IMR-90 (cell line): ENCODE measurements around the gene HSD3B1. TPM values are rescaled to one million over a fixed set of nuclear protein-coding genes. Genes with fewer than 3 reads are reported as not detected.

Source experiments
- ATAC-seq: fragments of 200-7000 bp; cut with Tn5 transposase; 2 replicates; pipeline ENCODE4 v1.9.1; 2020; ENCODE audit warnings: low read depth, mild to moderate bottlenecking, moderate library complexity
- BruUV-seq: library from RNA; stranded (reverse); fragments of 400-500 nt; replicated peaks from 2 replicates; lab custom pipeline; 2021; lab: Mats Ljungman, UMichigan
- CTCF ChIA-PET: fragments of 300-600 bp; formaldehyde crosslinking; extraction: SDS; loops from one replicate; lab custom pipeline; 2021; ENCODE audit warnings: antibody characterized with exemption; lab: Yijun Ruan, JAX
- POLR2A ChIA-PET: fragments of 300-600 bp; sonication (Branson Sonifier 250); formaldehyde crosslinking; loops from one replicate; lab custom pipeline; 2022; ENCODE audit warnings: antibody characterized with exemption; ENCODE audit not compliant: unreplicated experiment; lab: Charles Lee
- DNase-seq: peaks from one replicate; pipeline ENCODE4 v3.0.0; 2013
- H2AFZ ChIP-seq: replicated peaks from 2 replicates; pipeline ENCODE3; 2013; ENCODE audit warnings: low read length, mild to moderate bottlenecking; ENCODE audit not compliant: poor library complexity
- H2AK5ac ChIP-seq: 2 replicates; pipeline ENCODE4 v1.6.1; 2013; ENCODE audit warnings: low read depth, low read length, inconsistent platforms
- H2AK9ac ChIP-seq: replicated peaks from 2 replicates; pipeline ENCODE3; 2013; ENCODE audit warnings: mild to moderate bottlenecking, low read depth, low read length, moderate library complexity; ENCODE audit not compliant: poor library complexity
- H2BK120ac ChIP-seq: 2 replicates; pipeline ENCODE4 v1.6.1; 2013; ENCODE audit warnings: low read depth, low read length, inconsistent platforms
- H2BK15ac ChIP-seq: 3 replicates; pipeline ENCODE4 v1.6.1; 2013; ENCODE audit warnings: low read depth, low read length, inconsistent platforms
- H2BK20ac ChIP-seq: 2 replicates; pipeline ENCODE4 v1.6.1; 2013; ENCODE audit warnings: low read depth, mild to moderate bottlenecking, inconsistent platforms, low read length, moderate library complexity
- H2BK5ac ChIP-seq: 2 replicates; pipeline ENCODE4 v1.6.1; 2013; ENCODE audit warnings: mild to moderate bottlenecking, low read depth, low read length, inconsistent platforms; ENCODE audit not compliant: poor library complexity, severe bottlenecking
- H3K14ac ChIP-seq: replicated peaks from 2 replicates; pipeline ENCODE4 v1.6.1; 2013; ENCODE audit warnings: low read depth, low read length, inconsistent platforms
- H3K18ac ChIP-seq: 2 replicates; pipeline ENCODE4 v1.6.1; 2013; ENCODE audit warnings: low read depth, low read length, control low read depth
- H3K23ac ChIP-seq: 2 replicates; pipeline ENCODE4 v1.6.1; 2013; ENCODE audit warnings: low read depth, low read length, inconsistent platforms
- H3K27ac ChIP-seq: 2 replicates; pipeline ENCODE4 v1.5.1; 2013; ENCODE audit warnings: mild to moderate bottlenecking, control low read depth, low read length; ENCODE audit not compliant: insufficient read depth
- H3K27me3 ChIP-seq: 2 replicates; pipeline ENCODE4 v1.6.1; 2013; ENCODE audit warnings: low read length; ENCODE audit not compliant: control insufficient read depth, insufficient read depth
- H3K36me3 ChIP-seq: 2 replicates; pipeline ENCODE4 v1.6.1; 2013; ENCODE audit warnings: low read length, mixed read lengths; ENCODE audit not compliant: control insufficient read depth, insufficient read depth
- H3K4ac ChIP-seq: 2 replicates; pipeline ENCODE4 v1.6.1; 2013; ENCODE audit warnings: low read depth, low read length, inconsistent platforms
- H3K4me1 ChIP-seq: 2 replicates; pipeline ENCODE4 v1.6.1; 2013; ENCODE audit warnings: low read length, mixed read lengths; ENCODE audit not compliant: control insufficient read depth, insufficient read depth
- H3K4me2 ChIP-seq: 2 replicates; pipeline ENCODE4 v1.6.1; 2013; ENCODE audit warnings: low read depth, mild to moderate bottlenecking, control low read depth, low read length, moderate library complexity
- H3K4me3 ChIP-seq: 2 replicates; pipeline ENCODE4 v1.5.1; 2013; ENCODE audit warnings: low read depth, mild to moderate bottlenecking, control low read depth, low read length, moderate library complexity; ENCODE audit not compliant: insufficient read depth
- H3K56ac ChIP-seq: 2 replicates; pipeline ENCODE4 v1.6.1; 2013; ENCODE audit warnings: low read length, inconsistent platforms; ENCODE audit not compliant: insufficient read depth; ENCODE audit errors: extremely low read depth
- H3K79me1 ChIP-seq, 2 experiments: 2 replicates each; pipeline ENCODE4 v1.6.1; 2013; ENCODE audit warnings: low read length in 2 of 2, inconsistent platforms in 1 of 2, low read depth in 1 of 2
- H3K9ac ChIP-seq: 2 replicates; pipeline ENCODE4 v1.6.1; 2013; ENCODE audit warnings: low read depth, low read length, control low read depth
- H3K9me1 ChIP-seq: 2 replicates; pipeline ENCODE4 v1.6.1; 2013; ENCODE audit warnings: low read length, inconsistent platforms; ENCODE audit not compliant: insufficient read depth
- H3K9me3 ChIP-seq: 2 replicates; pipeline ENCODE4 v1.6.1; 2013; ENCODE audit warnings: low read length; ENCODE audit not compliant: control insufficient read depth, insufficient read depth
- H4K20me1 ChIP-seq: 2 replicates; pipeline ENCODE4 v1.6.1; 2013; ENCODE audit warnings: low read length, inconsistent platforms; ENCODE audit not compliant: insufficient read depth
- H4K5ac ChIP-seq: 2 replicates; pipeline ENCODE4 v1.6.1; 2013; ENCODE audit warnings: mild to moderate bottlenecking, low read depth, low read length, control low read depth
- H4K8ac ChIP-seq, 2 experiments: 2 replicates each; pipeline ENCODE4 v1.6.1; 2013; ENCODE audit warnings: low read depth in 2 of 2, low read length in 2 of 2, control low read depth in 1 of 2, inconsistent platforms in 1 of 2
- H4K91ac ChIP-seq: 2 replicates; pipeline ENCODE4 v1.6.1; 2013; ENCODE audit warnings: low read depth, low read length, inconsistent platforms; ENCODE audit not compliant: insufficient read depth
- BHLHE40 ChIP-seq: fragments of 150-350 bp; IDR thresholded peaks from 2 replicates; pipeline ENCODE4 v1.6.1; 2016; ENCODE audit warnings: mild to moderate bottlenecking, low read depth, low read length
- FOS ChIP-seq: fragments of 150-350 bp; IDR thresholded peaks from 2 replicates; pipeline ENCODE4 v1.6.1; 2016; ENCODE audit warnings: low read depth, low read length
- MAFK ChIP-seq: IDR thresholded peaks from 2 replicates; pipeline ENCODE4 v1.6.1; 2012; ENCODE audit warnings: low read depth, low read length, improper control_type of control experiment
- POLR2A ChIP-seq: IDR thresholded peaks from 2 replicates; pipeline ENCODE4 v1.6.1; 2012; ENCODE audit warnings: mild to moderate bottlenecking, low read depth, low read length
- RCOR1 ChIP-seq: IDR thresholded peaks from 2 replicates; pipeline ENCODE4 v1.6.1; 2012; ENCODE audit warnings: mild to moderate bottlenecking, low read length, improper control_type of control experiment; ENCODE audit not compliant: insufficient replicate concordance
- dilution Hi-C: fragments of 300-500 bp; cut with HindIII; formaldehyde crosslinking; loops from one replicate; pipeline ENCODE4 v1.14.3; 2018; ENCODE audit warnings: low sequenced_read_pairs; ENCODE audit not compliant: unreplicated experiment
- in situ Hi-C: fragments of 300-500 bp; cut with MboI; formaldehyde crosslinking; loops from 3 replicates; pipeline ENCODE4 v1.14.3; 2019; ENCODE audit warnings: low sequenced_read_pairs, inconsistent platforms, mixed read lengths
- intact Hi-C: fragments of 100-400 bp; cut with micrococcal nuclease; formaldehyde crosslinking; loops from 2 replicates; pipeline ENCODE4 v1.10.0; 2022
- polyA plus RNA-seq, 3 experiments: library from polyadenylated mRNA; depleted of rRNA; stranded (reverse); fragments of >200 nt; gene quantifications; 2 replicates each; pipeline ENCODE4 v1.2.3, GENCODE V29; 2012; ENCODE audit warnings: low replicate concordance in 1 of 3
- total RNA-seq: library from RNA; depleted of rRNA; stranded (reverse); fragments of >200 nt; gene quantifications from 2 replicates; pipeline ENCODE4 v1.2.3, GENCODE V29; 2012
- TF ChIP-seq, protein P1 (sequence below): fragments of 150-350 bp; IDR thresholded peaks from 2 replicates; pipeline ENCODE4 v1.6.1; 2016; ENCODE audit warnings: low read depth, mild to moderate bottlenecking, low read length, moderate library complexity, borderline replicate concordance

HSD3B1 gene
- total and polyA plus RNA-seq, 2 of the 4 experiments (the other 2 are of a cell fraction), result not detected

DNA sequence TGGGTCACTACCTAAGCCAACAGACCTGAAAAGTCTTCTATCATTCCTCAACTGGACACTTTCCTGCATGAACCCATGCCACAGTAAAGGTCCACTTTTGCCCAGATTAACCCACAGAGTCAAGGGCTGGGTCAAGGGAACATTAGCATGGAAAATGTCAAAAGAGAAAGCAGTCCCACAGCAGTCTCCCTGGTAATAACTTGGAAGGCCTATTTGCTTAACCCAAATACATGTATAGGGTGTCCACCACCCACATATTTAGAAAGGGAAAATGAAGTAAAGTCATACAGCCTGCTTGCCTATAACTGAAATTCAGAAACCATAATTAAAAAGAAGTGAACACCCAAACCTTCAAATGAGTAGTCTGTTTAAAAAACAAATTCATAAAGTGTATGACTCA, 16.1 kb upstream of the HSD3B1 start:
- H3K79me1 ChIP-seq, result no peaks in the 10 kb centered on the region
- no peak overlapping the region for H3K4ac ChIP-seq
- no peaks in the 10 kb centered on the region for H3K9me1 ChIP-seq
- H3K56ac ChIP-seq, result no peak overlapping the region
- H3K4me2 ChIP-seq, result no peak overlapping the region
- dilution Hi-C loops (no loop called here), in situ Hi-C loops (no loop called here), intact Hi-C loops (no loop called here)
- no peak overlapping the region for H3K4me3 ChIP-seq
- H2AK9ac ChIP-seq, result no peak overlapping the region
- no peaks in the 10 kb centered on the region for H4K20me1 ChIP-seq
- H3K14ac ChIP-seq, result no peak overlapping the region
- no peak overlapping the region for H3K27ac ChIP-seq
- DNase-seq, result no peak
- TF ChIP-seq FOS (no peak), BHLHE40 (no peak), POLR2A (no peak), RCOR1 (no peak), MAFK (no peak)
- TF ChIP-seq, protein P1, sequence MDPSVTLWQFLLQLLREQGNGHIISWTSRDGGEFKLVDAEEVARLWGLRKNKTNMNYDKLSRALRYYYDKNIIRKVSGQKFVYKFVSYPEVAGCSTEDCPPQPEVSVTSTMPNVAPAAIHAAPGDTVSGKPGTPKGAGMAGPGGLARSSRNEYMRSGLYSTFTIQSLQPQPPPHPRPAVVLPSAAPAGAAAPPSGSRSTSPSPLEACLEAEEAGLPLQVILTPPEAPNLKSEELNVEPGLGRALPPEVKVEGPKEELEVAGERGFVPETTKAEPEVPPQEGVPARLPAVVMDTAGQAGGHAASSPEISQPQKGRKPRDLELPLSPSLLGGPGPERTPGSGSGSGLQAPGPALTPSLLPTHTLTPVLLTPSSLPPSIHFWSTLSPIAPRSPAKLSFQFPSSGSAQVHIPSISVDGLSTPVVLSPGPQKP, result no peak
- H2AK5ac ChIP-seq, result no peak overlapping the region
- no peaks in the 10 kb centered on the region for H3K9me3 ChIP-seq
- H2BK120ac ChIP-seq, result no peak overlapping the region
- H2AFZ ChIP-seq, result no peak overlapping the region
- no peaks in the 10 kb centered on the region for H3K27me3 ChIP-seq
- H4K8ac ChIP-seq, result no peak overlapping the region
- no peaks in the 10 kb centered on the region for H3K4me1 ChIP-seq
- no peak overlapping the region for H2BK5ac ChIP-seq
- no peak overlapping the region for H4K5ac ChIP-seq
- no peak overlapping the region for H2BK15ac ChIP-seq
- ChIA-PET CTCF (no interaction called here), POLR2A (no interaction called here)
- ATAC-seq, result no peak
- no peak overlapping the region for H2BK20ac ChIP-seq
- BruUV-seq, result no TSS peak
- H3K18ac ChIP-seq, result no peak overlapping the region
- H4K91ac ChIP-seq, result no peak overlapping the region
- no peak overlapping the region for H3K23ac ChIP-seq
- no peak overlapping the region for H3K9ac ChIP-seq
- H3K36me3 ChIP-seq, result no peaks in the 10 kb centered on the region
